Tibial nerve (tissue), 3 donors: ENCODE measurements around the gene ZP1.

Source experiments
- POLR2A ChIP-seq, 2 donors: fragments of 450-650 bp; IDR thresholded peaks; one replicate each; pipeline ENCODE4 v1.6.1; 2017; ENCODE audit warnings: antibody characterized with exemption in 2 of 2, mild to moderate bottlenecking in 2 of 2, moderate library complexity in 2 of 2
- TF ChIP-seq, protein P1 (sequence below), 5 experiments: fragments of 200-600 bp in 3 of 5; fragments of 450-650 bp in 2 of 5; sonication (generic) in 3 of 5; IDR thresholded peaks; one replicate each; pipeline ENCODE4 v1.5.1; 2016 to 2019; ENCODE audit warnings: antibody characterized with exemption in 5 of 5, mild to moderate bottlenecking in 3 of 5, moderate library complexity in 2 of 5

DNA sequence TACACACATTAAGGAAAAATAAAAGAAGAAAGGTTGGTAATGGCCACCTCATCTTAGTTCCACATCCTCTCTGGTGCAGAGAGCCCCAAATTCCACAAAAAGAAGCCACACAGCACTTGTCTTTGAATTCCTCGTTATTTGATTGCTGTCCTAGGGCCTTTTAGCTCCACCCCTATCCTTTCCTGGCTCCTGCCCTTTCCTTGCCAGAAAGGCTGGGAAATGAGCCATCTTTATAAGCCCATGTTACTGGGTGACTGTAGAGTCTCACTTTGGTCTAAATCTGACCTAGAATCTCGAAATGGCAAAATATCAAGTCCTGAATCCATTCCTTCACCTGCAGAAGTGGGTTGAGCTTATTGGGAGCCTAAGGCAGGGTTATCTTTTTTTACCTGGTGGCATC is 52.6 kb downstream of the ZP1 start:
- TF ChIP-seq, protein P1, sequence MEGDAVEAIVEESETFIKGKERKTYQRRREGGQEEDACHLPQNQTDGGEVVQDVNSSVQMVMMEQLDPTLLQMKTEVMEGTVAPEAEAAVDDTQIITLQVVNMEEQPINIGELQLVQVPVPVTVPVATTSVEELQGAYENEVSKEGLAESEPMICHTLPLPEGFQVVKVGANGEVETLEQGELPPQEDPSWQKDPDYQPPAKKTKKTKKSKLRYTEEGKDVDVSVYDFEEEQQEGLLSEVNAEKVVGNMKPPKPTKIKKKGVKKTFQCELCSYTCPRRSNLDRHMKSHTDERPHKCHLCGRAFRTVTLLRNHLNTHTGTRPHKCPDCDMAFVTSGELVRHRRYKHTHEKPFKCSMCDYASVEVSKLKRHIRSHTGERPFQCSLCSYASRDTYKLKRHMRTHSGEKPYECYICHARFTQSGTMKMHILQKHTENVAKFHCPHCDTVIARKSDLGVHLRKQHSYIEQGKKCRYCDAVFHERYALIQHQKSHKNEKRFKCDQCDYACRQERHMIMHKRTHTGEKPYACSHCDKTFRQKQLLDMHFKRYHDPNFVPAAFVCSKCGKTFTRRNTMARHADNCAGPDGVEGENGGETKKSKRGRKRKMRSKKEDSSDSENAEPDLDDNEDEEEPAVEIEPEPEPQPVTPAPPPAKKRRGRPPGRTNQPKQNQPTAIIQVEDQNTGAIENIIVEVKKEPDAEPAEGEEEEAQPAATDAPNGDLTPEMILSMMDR (IDR thresholded peaks at IDR 0.05): no peak
- no peak for TF ChIP-seq POLR2A (IDR thresholded peaks at IDR 0.05)
